ENCODE results near the gene ICE1.

DNA sequence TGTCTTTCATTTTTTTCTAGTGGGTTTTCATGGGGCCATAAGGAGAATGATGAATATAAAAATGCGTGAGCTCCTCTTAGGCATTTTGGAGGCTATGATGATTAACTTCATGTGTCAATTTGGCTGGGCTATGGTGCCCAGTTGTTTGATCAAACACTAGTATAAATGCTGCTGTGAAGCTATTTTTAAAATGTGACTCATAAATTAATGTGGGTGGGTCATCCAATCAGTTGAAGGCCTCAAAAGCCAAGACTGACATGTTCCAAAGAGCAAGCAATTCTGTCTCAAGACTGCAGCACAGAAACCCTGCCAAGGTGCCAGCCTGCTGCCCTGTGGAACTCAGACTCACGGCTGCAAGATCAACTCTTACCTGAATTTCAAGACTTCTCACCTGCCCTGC, 24.4 kb upstream of the ICE1 start:
- TF ChIP-seq, protein P1, sequence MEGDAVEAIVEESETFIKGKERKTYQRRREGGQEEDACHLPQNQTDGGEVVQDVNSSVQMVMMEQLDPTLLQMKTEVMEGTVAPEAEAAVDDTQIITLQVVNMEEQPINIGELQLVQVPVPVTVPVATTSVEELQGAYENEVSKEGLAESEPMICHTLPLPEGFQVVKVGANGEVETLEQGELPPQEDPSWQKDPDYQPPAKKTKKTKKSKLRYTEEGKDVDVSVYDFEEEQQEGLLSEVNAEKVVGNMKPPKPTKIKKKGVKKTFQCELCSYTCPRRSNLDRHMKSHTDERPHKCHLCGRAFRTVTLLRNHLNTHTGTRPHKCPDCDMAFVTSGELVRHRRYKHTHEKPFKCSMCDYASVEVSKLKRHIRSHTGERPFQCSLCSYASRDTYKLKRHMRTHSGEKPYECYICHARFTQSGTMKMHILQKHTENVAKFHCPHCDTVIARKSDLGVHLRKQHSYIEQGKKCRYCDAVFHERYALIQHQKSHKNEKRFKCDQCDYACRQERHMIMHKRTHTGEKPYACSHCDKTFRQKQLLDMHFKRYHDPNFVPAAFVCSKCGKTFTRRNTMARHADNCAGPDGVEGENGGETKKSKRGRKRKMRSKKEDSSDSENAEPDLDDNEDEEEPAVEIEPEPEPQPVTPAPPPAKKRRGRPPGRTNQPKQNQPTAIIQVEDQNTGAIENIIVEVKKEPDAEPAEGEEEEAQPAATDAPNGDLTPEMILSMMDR (IDR thresholded peaks at IDR 0.05): no peak
- no peak for TF ChIP-seq EZH2 (IDR thresholded peaks at IDR 0.05; ENCODE audit: borderline replicate concordance, insufficient read depth, low read depth, low read length, poor library complexity, severe bottlenecking)

Measured in B cell (primary cell).